Dermis blood vessel endothelial cell (primary cell): ENCODE data around the gene AGMAT. TPM values are rescaled to one million over a fixed set of nuclear protein-coding genes. Genes with fewer than 3 reads are reported as not detected.
"Not testable (repeated sequence)": the region's sequence is repeated elsewhere in the genome, so short reads cannot be mapped to it uniquely, and the experiment has no call there.

Experiments used
- DNase-seq: peaks from one replicate; pipeline ENCODE4 v3.0.0; 2010
- total RNA-seq: library from RNA; depleted of rRNA; stranded (reverse); fragments of >200 nt; gene quantifications from 2 replicates; pipeline ENCODE4 v1.2.3, GENCODE V29; 2014

The AGMAT gene
- total RNA-seq, 1 donor from 2014 or later = 0.34 TPM

DNA sequence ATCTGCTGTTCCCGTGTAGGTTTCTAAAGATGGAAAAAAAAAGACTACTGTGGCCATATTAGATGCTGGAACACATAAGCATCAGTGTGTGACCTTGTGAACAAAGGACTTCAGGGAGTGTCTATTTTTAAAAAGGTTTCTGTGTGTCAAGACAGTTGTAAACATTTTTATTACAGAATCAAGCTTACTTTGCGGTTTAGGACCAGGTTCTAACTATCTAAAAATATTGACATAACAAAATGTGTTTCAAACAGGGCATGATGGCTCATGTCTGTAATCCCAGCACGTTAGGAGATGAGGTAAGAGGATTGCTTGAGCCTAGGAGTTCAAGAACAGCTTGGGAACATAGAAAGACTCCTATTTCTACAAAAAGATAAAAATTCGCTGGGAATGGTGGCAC is 25.3 kb upstream of the AGMAT start:
- no peak for DNase-seq

DNA sequence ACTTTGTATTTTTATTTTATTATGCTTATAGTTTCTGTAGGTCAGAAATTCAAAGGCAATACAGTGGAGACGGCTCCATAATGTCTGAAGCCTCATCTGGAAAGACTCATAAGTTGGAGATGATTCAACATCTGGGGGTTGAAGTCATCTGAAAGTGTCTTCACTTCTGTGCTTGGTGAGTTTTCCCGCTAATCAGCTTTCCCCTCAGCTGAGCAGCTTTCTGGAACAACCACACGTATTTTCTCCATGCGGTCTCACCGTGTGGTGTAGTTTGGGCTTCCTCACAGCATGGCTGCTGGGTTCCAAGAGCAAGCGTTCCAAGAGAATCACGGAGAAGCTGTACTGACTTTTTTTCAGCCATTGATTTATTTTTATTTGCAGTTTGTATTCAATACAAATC is 24.8 kb upstream of the AGMAT start:
- DNase-seq = no peak

DNA sequence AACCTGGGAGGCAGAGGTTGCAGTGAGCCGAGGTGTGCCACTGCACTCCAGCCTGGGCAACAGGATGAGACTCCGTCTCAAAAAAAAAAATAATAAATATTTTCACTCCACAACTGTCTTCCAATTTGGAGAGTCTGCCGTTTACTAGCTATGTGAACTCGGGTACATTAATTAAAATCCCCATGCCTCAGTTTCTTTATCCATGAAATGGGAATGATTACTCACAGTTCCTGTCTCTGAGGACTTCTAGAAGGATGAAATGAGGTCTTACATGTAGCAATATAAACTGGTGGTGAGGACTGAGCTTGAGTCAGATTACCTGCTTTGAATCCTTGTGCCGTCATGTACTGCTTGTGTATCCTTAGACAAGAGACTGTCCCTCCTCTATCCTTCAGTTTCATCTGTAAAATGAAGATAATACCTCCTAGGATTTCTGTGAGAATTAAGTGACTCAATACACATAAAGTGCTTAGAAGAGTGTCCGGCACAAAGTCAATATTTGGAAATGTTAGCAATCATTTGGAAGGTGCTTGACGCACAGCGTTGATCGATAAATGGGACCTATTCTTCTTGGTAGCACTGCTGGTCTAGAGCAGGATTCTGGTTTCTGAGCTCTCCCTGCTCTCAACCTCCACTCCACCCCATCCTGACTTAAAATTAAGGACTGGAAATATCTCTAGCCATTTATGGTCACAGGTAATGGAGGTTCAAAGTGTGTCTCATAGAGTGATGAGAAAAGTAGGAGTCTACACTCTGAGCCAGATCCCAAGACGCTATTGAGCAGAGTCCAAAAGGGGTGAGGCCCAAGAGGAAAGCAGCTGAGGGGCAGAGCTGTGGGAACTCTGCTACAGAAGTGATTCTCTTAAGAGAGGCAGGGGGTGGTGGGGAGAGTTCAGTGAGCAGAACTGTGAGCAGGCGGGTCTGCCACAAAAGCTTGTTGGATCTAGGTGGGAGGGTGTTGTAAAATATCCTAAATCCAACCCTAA is 20.8 kb upstream of the AGMAT start:
- DNase-seq = no peak

DNA sequence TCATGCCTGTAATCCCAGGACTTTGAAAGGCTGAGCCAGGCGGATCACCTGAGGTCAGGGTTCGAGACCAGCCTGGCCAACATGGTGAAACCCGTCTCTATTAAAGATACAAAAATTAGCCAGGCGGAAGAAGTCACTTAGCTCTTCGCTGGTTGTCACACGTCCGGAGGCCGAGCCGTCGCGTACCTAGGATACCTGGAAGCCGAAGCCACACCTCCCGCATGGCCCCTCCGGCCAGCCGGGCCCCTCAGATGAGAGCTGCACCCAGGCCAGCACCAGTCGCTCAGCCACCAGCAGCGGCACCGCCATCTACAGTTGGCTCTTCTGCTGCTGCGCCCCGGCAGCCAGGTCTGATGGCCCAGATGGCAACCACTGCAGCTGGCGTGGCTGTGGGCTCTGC is 19.5 kb upstream of the AGMAT start:
- not testable (repeated sequence) for DNase-seq

DNA sequence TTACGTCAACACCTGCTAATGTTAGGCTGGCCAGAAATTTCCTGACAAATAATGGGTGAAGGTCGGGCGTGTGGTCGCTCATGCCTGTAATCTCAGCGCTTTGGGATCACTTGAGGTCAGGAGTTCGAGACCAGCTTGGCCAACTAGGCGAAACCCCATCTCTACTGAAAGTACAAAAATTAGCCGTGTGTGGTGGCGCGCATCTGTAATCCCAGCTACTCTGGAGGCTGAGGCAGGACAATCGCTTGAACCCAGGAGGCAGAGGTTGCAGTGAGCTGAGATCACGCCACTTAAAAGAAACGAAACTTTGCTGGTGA is 19.1 kb upstream of the AGMAT start:
- DNase-seq = not testable (repeated sequence)

DNA sequence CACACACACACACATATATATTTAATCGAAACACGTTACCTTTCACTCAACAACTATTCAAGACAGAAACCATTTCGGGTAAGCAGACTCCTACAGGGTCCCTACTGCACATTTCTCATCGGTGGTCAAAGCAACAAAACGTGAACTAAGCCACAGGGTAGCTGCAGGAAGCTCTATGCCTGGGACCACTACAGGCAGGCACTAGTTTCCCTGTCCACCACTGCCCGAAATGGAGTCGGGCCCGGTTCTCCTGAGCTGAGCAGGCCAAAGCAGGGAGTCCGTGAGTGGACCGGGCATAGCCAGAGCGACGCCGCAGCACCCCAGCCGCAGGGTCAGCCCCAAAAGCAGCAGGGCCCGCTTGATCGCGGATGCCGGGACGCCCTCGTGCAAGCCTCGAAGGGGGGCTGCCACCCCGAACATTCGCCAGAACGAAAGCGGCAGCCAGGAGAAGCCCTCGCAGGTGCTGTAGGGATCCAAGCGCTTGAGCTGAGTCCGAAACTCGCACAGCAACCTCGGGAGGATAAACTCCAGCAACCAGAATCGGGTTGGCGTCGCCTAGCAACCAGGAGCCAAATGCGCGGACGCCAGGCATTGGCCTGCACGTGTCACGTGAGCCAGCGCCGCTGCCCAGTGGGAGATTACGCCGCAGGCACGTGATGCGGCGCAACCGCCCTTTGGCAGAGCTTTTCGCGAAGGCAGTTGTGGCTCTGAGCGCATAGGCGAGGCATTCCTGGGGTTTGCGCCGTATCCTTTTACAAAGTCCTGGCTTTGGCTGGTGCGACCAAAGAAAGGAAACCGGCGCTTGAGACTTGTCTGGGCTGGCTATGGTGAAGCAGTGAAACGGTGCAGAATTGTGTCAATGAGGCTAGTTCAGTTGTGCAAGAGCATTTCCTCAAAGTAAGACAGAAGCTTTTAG is 18.5 kb upstream of the AGMAT start:
- peak; percentile 96 for DNase-seq

DNA sequence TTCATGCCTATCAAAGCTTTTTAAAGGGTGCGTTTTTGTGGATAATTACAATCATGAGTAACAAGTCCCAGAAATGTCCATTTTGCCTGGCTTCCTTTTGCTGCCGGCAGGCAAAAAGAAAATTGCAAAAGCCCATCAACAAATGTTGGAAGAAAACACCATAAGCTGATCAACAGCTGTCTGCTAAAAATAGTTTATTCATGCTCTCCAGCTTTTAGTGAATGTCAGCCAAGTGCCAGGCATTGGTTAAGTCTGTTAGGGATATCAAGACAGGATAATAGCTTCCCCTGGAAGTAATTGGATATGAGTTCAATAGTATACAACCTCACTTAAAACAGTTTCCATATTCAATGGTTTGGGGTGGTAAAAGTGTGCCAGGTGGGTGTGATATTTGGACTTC is 13.6 kb upstream of the AGMAT start:
- no peak for DNase-seq

DNA sequence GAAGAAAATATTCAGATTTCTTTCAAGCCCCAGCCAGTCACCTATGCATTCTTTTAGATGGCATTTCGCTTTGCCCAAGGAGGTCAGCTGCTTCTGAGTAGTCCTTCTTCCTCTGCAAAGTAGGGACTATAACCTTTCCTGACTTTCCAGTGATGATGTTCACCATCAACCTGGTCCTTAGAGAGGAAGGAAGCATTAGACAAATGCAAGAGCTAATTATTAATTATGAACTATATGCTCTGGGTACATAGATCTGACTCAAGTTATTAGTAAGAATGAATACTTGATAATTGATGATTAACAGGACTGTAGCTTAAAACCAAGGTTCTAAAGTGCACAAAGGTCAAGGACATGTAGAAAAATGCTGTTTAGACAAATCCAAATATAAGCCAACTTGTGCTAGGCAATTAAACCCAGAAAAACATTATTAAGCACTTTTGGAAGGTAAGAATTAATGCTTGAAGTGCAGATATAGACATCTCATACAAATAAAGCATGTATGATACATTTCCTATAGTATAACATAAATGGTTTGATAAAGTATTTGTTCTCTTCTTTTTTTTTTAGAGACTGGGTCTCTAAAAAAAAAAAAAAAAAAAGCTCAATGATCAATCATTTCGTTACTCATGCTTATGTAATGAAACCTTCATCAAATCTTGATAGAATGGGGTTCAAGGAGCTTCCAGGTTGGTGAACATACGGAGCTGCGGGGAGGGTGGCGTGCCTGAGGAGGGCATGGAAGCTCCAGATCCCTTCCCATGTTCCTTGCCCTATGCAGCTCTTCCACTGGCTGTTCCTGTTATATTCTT is 11.2 kb upstream of the AGMAT start:
- no peak for DNase-seq

DNA sequence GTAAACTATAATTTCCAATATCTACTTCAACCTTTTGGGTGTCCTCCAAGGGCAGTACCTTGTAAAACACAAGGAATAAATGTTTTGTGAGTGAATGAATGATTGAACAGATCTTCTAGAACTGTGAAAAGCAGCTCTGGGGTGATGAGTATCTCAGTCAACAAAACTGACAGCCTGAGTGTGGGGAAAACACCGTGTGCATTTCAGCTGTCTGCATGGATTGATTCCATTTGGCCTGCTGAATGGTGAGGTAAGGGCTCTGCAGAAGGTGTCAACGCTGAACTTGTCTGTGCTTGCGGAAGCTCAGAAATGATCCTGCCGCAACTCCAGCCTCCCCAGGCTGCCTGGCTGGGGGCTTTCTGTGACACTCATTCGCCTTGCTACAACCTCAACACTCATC is 7.4 kb upstream of the AGMAT start:
- DNase-seq = no peak

DNA sequence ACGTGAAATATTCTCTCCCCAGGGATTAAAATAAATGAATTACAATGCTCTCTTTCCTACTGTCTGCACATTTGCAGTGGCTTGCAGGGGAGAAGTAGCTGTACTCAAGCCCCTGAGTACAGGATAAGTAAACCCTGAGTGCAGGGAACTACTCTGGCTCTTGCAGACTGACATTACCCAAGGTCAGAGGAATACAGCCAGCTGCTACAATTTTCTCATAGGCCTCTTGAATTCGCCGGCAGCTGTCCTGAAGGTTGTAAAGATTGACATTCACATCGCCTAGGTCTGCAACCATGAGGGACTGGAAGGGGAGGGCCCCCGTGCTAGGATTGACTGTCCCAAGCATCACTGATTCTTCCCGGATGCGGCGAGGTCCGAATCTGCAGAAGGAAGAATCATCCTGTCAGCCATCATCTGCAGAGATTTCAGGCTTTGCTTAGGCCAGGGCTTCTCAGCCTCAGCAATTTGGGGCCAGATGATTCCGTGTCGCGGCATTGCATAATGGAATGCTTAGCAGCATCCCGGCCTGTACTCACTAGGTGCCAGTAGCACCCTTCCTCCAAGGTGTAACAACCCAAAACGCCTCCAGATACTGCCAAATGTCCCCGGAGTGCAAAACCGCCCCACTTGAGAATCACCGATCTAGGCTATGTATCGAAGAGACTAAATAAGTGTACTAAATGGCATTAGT is 1.7 kb downstream of the AGMAT start:
- DNase-seq = no peak

DNA sequence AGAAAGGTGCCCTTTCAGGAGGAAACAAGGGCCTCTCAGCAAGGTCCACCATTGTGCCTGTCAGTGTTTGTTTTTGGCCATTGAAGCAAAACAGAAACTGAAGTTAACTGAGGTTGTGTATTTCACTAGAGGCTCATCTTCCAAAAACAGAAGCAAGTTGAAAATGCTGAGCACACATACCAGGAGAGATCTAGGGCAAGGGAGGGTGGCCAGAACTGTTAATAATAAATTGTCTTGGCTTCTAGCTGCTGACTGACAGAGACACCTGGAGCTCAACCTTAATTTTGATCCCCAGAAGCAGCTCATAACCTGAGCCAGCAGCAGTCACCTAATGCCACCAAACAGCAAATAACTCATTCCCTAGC is 5.2 kb downstream of the AGMAT start:
- no peak for DNase-seq

DNA sequence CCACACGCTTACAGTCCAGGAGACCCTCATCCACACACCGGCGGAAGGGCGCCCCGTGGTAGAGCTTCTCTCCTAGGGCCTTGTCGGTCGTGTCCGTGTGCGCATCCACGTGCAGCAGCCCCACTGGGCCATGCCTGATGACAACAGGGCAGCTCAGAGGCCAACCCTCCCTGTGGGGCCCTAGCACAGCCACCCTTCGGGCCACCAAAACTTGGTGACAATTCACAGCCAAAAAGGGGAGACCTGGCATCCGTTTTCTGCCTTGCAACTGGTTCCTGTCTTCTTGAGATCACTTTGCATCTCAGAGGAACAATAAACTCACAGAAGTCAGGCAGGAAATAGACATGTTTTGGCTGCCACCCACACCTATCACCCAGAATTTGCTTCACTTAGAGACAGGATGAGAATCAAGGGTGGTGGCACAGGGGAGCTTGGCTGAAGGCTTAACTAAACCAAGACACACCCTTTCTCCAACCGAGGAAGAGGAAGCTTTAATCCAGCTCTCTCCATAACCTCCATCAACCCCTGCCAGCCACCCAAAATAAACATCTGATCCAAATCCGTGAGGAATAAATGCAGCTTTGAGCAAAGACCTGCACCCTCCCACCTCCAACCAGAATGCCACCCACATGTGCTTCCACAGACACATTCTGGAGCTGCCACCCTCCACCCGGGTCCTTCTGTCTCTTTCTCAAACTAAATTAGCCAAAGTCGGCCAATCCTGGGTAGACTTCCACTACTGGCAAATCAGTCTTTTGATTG is 5.7 kb downstream of the AGMAT start:
- DNase-seq = no peak

DNA sequence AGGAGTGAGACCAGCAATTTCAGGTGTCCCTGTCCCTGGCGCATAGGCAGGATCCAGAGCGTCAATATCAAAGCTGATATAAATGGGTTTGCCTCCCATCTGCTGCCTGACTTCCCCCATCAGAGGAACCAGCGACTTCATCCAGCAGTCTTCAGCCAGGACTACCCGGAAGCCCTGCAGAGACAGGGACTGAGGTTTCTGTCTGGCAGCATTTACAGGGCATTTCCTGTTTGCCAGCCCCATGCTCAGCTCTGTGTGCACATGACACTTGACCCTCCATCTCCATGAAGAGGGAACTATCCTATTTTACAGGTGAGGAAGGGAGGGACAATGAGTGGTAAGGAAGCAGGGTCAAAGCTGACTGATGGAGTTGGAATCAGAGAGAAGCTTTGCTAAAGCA is 7.2 kb downstream of the AGMAT start:
- peak; percentile 43 for DNase-seq

DNA sequence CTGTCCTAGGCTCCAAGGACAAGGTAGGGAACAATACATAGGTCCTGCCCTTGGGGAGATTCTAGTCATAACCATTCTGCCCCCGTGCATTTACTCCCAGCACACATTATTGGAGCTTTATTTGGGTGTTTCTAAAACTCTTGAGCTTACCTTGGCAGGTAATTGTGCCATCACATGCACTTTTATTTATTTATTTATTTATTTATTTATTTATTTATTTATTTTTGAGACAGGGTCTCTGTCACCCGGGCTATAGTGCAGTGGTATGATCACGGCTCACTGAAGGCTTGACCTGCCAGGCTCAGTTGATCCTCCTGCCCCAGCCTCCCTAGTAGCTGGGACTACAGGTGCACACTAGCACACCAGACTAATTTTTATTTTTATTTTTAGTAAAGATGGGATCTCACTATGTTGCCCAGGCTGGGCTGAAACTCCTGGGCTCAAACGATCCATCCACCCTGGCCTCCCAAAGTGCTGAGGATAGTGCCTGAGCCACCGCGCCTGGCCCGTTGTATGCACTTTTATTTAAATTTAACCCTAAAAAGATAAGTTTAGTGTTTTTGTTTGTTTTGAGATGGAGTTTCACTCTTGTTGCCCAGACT is 9.2 kb downstream of the AGMAT start:
- no peak for DNase-seq

DNA sequence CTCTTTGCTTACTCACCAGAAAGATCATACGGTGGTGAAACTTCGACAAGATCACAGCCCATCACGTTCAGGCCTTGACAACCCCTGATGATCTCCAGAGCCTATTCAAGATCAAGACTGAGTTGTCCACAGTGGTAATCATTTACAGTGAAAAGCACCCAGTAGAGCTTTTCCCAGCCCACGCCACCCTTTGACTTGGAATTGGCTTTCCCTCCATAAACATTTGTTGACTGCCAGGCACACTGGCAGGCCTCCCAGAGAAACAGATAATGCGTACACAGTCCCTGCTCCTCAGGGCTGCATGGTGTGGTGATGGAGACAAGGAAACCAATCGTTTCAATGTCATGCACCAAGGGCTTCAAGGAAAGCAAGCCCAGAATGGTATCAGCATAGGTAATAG is 10.1 kb downstream of the AGMAT start:
- DNase-seq = no peak

DNA sequence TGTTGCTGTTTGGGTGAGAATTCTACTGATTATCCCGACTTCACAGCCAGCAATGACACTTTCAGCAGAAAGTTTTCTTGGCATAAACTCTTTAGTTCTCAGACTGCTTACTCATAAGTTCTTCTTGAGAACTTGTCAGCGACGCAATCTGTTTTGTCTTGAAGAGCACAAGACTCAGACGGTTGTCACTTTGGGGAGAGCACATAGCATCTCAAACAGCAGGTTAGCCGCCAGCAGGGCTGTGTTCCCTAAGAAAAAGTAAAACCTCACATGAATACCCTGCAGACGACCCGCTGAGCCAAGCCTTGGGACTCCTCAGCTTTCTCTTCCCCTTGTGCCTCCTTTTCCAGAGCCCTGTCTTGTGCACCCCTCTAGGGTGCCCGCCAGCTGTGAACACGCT is 11.4 kb downstream of the AGMAT start:
- no peak for DNase-seq

DNA sequence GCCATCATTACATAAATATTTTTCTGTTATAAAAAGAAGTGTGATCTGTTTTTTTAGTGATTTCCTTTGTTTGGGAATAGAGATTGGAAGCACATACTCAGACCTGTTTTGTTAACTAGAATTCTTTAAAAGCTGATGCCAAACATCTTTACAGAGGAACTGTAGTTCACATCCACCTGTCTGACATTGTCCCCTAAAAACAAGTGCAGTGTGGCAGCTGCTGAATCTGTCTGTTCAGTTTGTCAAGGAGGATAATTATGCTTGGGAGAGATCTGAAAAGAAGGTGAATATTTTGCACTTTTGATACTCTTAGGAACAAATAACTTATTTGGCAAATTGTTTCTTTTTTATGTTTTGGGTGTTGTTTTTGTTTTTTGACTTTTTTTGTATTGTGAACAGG is 13.6 kb downstream of the AGMAT start:
- no peak for DNase-seq

DNA sequence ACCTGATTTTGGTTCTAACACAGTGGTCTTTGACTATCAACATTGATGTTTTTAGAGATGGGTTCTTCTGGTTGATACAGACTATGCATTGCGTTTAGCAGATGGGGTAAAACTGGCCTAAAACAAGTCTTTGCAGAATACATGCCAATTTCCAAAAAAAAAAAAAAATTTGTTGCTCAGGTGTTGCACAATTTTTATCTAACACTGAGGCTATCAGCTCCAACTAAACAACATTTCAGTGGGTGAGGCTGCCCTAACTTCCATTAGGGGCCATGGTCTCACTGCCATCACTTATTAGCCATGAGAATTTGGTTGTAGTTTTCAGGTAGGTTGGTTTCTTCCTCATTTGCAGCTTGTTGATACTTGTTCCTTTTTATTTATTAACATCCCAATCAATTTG is 14.0 kb downstream of the AGMAT start:
- no peak for DNase-seq

DNA sequence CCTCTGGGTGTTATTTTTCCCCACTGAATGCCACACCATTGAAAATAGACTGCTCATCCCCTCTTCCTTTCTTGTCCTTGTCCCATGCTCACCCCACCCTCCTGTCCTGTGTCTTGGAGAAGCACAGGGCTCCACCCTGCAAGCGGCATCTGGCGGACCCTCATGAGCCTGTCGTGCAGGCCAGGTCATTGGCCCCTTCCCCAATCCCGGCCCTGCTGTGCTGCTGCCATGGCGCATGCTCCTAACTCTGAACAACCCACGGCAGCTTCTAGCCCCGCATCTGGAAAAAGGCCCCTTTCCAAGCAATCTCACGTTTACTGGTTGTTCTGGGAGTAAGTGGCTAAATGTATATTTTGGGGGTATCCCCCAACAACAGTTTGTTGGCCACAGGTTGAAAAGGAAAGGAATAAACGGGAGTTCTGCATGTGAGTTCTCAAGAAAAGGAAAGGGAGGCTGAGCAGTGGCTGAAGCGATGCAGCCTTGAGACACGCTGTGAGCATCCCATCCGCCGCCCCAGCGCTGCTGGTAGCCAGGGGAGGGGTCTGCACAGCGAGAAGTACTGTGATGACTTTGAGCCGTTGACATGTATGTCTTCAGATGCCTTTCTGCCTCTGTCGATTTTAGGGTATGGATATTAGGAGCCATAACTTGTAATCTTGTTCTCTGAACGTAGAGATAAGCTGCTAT is 16.3 kb downstream of the AGMAT start:
- DNase-seq = no peak

DNA sequence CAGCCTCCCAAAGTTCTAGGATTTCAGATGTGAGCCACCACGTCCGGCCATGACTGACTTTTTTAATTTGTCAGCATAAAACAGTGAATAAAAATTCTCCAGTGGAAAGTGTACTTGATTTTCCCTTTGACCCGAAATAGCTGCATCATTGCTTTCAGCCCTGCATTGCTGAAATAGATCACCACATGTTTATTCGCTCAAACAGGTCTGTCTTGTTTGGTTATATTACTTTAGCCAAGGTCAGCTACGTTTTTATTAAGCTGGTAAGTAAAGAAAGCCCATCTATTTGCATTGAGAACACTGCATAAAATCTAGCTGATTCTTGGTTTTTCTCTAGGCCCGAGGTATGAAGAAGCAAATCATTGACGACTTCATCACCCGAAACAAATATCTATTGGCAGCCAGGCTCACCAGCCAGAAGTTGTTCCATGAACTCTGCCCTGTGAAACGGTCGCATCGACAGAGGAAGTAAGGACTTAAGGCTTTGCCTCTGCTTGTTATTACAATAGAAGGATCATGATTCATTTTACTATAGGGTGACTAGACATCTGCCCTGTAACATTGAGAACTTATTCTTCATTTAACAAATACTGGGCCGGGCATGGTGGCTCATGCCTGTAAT is 25.6 kb downstream of the AGMAT start:
- DNase-seq = peak; percentile 15
